ENCODE measurements around the gene DDX17.

Gene DDX17

DNA sequence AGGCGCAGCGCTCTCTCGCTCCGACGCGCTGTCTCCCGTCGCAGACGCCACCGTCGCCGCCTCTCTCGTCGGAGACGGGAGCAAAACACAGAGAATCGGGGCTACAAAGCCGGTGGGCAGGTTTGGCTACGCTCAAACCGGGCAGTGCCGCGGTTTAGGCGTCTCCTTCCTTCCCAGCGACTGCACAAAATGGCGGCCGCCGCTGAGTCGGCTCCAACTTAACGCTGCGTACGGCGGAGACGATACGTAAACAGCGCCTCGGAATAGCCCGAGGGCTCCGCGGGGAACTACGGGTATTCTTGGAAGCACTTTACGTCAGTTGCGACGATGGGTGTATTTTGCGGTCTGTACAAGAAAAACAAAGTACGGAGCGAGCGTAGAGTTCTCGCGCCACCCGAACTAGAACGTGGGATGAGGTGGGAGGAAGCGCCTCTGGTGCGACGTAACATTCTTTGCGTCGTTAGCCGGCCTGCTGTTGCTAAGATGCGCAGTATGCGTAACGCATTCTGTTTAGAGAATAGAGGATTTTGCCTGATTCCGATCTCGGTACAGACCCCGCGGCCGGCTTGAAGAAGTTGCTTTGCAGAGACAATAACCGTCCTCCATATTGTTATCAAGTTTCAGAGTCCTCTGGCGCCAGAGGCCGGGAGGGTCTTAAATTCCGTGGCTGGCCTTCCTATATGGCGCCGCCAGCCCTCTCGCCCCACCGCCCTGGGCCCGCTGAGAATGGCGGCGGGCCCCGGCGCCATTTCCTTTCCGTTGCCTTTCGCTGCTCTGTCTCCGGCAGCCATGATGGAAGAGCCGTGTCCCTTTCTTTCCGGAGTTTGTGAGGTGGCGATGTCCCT lies at the start of gene DDX17:
DDX17 (minus strand) TSS at position 194 of the 845 bp plus-strand sequence.
- peak; percentile 96 to 97 for DNase-seq

DNA sequence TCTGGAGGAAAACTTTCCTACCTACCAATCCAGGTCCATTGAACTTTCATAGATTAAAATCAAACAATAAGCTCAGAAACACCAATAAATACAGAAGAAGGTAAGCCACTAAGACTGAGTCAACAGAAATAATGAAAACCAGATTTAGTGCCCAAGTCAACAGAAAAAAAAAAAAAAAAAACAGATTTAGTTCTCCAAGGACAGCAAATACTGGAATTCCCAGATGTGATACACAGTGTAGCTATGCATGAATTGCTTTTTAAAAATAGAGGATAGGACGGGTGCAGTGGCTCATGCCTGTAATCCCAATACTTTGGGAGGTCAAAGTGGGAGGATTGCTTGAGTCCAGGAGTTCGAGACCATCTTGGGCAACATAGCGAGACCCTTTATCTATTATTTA lies 48.2 kb upstream of the DDX17 start:
- no peak for DNase-seq

DNA sequence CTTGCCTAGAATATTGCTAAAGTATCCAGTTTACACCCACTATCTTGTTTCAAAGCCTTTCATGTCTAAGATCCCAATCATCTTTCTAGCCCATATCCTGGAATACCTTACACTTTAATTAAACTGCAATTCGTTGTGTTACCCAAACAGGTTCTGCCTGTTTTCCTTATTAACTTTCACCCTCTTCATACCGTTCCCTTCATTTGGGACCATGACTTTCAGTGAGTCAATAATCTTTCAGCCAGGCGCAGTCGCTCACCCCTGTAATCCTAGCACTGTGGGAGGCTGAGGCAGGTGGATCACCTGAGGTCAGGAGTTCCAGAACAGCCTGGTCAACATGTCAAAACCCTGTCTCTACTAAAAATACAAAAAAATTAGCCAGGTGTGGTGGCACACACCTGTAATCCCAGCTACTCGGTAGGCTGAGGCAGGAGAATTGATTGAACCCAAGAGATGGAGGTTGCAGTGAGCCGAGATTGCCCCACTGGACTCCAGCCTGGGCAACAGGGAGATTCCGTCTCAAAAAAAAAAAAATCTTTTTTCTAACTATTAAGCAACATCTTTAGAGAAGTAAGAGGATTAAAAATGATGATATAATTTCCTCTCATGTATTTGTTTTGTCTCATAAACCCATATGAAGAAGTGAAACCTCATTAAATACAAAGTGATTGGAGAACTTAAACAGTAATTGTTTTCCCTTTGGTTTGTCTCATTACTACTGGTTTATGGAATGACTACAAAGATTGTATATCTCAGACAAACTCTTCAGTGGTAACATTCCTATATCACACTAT lies 43.2 kb upstream of the DDX17 start:
- no peak for DNase-seq

DNA sequence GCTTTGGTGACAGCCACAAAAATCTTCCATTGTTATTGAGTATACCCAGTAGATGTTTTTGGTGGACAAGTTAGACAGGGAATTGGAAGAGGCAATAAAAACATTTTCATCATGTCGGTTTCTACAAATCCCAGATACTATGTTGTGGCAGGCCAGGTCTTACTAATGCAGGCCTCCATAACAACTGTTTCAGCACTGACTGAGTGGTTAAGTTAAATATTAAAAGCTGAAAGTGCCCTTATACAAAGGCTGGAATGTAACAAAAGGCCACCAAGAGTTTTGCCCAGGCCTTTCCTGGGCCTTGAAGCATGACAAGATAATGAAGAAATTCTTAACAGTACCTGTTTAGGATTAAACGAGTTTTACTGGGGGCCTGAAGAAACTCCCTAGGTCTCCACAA lies 34.6 kb upstream of the DDX17 start:
- DNase-seq: no peak

DNA sequence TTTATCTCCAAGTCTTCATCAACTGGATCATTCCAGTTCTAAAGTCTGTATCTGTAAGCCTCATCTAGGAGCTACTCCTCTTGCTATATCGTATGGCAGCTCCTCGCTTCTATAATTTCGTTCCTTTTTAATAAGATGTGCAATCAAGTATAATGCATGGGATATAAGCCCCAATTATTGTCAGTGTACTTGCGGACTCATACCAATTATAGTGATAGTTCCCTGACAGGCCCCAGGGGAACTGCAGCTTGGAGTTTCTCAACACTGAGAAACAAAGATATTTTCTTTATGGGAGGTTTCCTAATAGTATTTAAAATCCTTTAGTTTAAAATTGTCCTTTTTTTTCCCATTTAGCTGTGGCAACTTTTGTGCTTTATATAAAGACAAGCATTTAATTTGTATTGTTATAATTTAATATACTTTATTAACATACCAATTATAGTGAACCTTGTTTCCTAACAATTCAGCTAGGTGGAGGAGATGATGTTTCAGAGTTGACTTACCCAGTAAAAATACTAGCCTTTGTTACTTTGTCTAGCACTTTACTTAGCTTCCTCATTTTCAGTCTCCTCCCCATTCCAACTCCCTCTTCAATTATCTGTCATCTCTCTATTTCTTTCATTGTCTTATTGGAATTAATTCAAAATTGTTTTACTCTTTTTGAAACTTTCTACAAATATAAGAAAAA lies 25.3 kb upstream of the DDX17 start:
- no peak for DNase-seq

DNA sequence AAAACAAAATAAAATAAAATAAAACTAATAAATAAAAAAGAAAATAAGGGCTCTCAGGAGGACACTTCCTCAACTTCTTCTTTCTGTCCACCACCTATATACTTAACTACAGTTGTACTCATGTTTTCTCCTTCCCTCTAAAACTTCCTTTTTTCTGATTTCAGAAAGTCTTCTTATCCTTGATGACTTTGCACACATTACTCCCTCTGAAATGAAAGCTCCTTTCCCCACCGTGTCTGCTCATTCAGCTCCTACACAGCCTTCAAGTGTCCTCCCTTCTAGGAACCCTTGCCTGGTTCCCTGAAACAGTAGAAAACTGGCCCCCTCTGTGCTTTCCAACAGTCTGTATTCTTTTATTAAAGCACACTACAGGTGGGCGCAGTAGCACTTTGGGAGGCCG lies 18.3 kb upstream of the DDX17 start:
- no peak for DNase-seq

- DNase-seq: no peak
Observed at GRCh38 chr22:38523479-38523878, 17.4 kb upstream of the DDX17 start.

- no peak for DNase-seq
Observed at GRCh38 chr22:38523029-38523428, 16.9 kb upstream of the DDX17 start.

- DNase-seq: no peak
Observed at GRCh38 chr22:38519453-38520250, 13.5 kb upstream of the DDX17 start.

DNA sequence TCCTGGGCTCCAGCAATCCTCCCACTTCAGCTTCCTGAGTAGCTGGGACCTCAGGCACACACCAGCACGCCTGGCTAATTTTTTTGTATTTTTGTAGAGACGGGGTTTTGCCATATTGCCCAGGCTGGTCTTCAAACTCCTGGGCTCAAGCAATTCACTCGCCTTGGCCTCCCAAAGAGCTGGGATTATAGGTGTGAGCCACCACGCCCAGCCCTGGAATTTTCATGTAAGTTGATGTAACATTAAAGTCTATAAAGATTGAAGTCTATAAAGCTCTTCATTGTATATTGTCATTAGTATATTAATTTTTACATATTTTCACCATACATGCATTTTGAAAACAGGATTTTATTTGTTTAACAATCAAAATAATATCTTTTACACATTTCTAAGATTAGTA lies 12.5 kb upstream of the DDX17 start:
- no peak for DNase-seq

- no peak for DNase-seq
Observed at GRCh38 chr22:38513063-38513462, 7.0 kb upstream of the DDX17 start.

DNA sequence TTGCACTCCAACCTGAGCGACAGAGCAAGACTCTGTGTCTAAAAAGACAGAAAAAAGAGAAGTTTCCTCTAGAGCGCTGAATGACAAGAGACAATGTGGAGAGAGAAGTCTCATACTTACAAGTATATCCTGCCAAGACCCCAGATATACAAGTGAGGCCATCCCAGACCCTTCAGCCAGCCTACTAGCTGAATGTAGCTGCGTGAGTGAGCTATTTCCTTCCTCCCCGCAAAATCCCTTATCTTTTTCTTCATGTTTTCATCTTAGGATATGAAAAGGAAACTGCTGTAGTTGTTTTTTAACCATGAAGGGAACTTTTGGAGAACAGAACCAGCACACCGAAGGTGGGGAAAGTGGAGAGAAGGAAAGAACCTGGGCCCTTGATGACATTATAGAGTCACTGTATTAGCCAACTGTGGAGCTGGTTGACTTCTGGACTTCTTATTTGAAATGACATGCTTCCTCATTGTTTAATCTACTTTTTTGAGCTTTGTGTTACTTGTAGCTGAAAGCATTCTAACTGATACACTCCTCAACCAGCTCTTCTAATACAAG lies 4.4 kb upstream of the DDX17 start:
- DNase-seq: no peak

- DNase-seq: peak; percentile 37 to 54
Observed at GRCh38 chr22:38505541-38506117, 482 bp downstream of the DDX17 start.

DNA sequence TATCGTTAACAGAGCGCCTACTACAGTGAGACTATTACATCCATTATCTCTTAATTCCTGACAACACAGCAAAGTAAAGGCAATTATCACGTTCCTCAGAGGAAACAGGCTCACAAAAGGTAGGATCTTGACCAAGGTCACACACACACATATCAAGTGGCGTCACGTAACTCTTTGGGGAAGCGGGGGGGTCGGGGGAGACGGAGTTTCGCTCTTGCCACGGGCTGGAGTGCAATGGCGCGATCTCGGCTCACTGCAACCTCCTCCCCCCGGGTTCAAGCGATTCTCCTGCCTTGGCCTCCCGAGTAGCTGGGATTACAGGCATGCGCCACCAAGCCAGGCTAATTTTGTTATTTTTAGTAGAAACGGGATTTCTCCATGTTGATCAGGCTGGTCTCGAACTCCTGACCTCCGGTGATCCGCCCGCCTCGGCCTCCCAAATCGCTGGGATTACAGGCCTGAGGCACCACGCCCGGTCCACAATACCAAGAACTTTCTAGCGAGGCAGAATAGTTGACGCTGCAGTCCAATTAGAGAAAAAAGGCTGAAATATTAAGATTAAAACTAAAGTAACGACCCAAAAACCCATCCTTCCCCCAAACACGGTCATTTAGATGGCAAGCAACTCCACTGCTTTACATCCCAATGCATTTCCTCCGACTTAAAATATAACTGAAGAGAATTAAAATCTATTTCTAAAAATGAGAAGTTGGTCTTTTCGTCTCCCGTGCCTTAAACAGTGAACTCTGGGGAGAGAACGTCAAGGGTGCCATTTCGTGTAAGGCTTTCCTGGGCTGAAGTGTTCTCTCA lies 1.2 kb downstream of the DDX17 start:
- DNase-seq: peak; percentile 47 to 53

GRCh38 chr22:38503021-38503420 lies 3.1 kb downstream of the DDX17 start:
- no peak for DNase-seq

GRCh38 chr22:38501797-38502672 lies 4.1 kb downstream of the DDX17 start:
- DNase-seq: no peak

DNA sequence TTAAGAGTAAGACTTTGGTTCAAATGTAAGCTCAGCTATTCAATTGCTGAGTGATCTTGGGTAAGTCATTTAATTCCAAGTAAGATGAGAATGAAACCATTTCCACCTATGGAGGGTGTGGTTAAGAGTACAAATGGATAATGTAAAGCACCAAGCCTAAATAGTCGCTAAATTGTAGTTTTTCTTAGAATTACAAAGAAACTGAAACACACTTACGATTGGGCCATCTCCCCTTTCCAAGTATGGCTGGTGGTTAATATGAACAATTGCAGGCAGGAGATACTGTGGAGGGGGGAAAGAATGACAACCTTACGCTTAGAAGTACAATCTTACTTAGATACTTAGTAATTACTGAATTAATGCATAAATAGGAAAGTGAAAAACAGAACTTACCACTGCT lies 8.2 kb downstream of the DDX17 start:
- DNase-seq: no peak

GRCh38 chr22:38494939-38495338 lies 11.2 kb downstream of the DDX17 start:
- no peak for DNase-seq

DNA sequence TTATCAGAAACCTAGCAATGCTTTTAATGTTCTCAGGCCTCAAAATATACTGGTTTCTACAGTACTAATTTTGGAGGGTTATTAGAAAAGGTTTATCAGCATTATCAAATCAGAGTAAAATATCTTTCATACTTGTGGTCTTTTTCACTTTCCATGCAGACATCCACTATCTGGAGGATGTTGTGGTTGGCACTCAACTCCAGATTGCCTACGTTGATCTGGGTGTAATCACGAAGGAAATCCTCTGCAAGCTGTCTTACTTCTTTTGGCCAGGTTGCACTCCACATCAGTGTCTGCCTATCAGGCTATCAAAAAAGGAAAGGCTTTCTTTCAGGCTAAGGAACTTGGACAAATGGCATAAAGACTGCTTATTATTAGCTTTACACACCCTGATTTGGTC lies 11.6 kb downstream of the DDX17 start:
- DNase-seq: no peak

DNA sequence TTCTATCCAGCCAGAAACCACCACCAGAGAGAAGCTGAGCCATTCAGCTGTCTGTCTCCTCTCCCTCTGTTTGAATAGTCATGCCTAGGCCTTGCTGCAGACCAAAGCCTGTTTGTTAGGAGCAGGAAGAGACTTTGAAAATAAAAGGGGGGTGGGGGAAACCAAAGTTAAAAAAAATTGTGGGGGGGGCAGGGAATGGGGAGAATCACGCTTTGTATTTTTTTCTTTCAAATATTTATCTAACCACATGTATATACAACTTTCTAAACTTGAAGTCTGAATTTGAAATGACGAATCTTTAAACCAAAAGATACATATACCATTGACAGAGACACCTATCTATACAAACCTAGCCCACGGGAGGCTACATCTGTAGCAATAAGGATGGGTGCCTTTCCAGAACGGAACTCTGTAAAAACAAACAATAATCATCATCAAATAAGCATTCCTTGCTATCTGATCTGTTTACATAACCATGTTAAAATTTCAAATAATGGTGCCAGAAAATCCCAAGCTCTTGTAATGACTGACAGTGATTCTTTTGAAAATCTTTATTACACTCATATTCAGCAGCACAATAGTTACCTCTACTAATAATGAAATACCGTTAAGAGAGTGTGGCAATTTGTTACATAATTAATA lies 14.3 kb downstream of the DDX17 start:
- no peak for DNase-seq
